Measurements from ENCODE around the gene PSMD2. TPM values are rescaled to one million over a fixed set of nuclear protein-coding genes. Genes with fewer than 3 reads are reported as not detected.

Gene PSMD2
- total and polyA plus RNA-seq, 2 of the 8 experiments (the other 6 are each of a cell fraction or from before 2014, with no cell fraction given) = 350 to 363 TPM

DNA sequence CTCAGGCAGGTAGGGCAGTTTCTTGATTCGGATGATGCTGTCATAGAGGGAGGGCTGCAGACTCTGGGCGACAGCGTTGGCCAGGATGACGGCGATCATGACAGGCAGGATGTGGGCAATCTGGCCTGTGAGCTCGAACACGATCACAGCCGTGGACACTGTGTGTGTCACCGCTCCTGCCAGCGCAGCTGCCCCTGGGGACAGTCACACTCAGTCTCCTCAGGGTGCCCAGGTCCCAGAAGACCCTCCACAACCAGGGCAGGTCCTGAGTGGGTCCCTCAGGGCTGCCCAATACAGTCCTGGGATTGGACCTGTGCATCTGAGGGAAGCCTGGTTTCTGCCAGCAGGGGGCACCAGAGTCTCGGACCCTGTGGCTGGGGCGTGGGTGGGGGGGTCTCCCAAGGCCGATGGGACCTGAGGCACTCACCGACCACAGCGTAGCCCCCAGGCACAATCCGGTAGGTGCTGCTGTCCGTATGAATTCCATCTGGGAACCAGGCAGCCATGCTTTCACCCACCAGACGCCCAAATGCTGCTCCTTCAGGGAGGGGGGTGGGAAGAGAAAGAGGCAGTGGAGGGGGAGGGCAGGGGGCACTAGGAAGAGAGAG is 55.2 kb downstream of the PSMD2 start:
- H3K23ac ChIP-seq (ENCODE audit: insufficient read length) = no peak overlapping the region
- peaks cover 7 to 42% (median 26%) of the 10 kb centered on the region in 4 experiments; a peak in 7 of 8 replicates for H3K36me3 ChIP-seq (ENCODE audit: control insufficient read depth in 2 of 4, insufficient read depth in 4 of 4, low read length in 3 of 4)
- no peak overlapping the region for H2BK120ac ChIP-seq (replicated peaks; ENCODE audit: low read depth, low read length)
- no peak overlapping the region for H2BK15ac ChIP-seq (ENCODE audit: low read length)
- peaks cover 4 to 11% of the 10 kb centered on the region in 2 experiments for H4K20me1 ChIP-seq (replicated peaks in 1 of 2; ENCODE audit: control insufficient read depth in 1 of 2, insufficient read depth in 2 of 2, low read length in 2 of 2)
- no peaks in the 10 kb centered on the region for H3K23me2 ChIP-seq (ENCODE audit: low read depth, low read length)
- no peak overlapping the region for H2AK5ac ChIP-seq (ENCODE audit: low read depth, low read length)
- no peak overlapping the region for H3K18ac ChIP-seq (ENCODE audit: extremely low read depth, low read length)
- H3K9me3 ChIP-seq (ENCODE audit: insufficient read depth in 2 of 2, low read depth in 1 of 2, low read length in 1 of 2) = no peaks in the 10 kb centered on the region
- no peak overlapping the region; the same call in 1 of the 2 replicates for H2BK5ac ChIP-seq (ENCODE audit: low read depth, low read length)
- no peak overlapping the region for H3K56ac ChIP-seq (replicated peaks; ENCODE audit: insufficient read length, low read depth, low read length)
- H3K27ac ChIP-seq (ENCODE audit: low read depth, low read length) = no peak overlapping the region
- H3K4me1 ChIP-seq (replicated peaks in 1 of 4; ENCODE audit: control insufficient read depth in 3 of 4, insufficient read depth in 4 of 4, low read length in 3 of 4) = peaks cover 0 to 7% (median 3%) of the 10 kb centered on the region in 4 experiments; a peak in 2 of 7 replicates
- H3K14ac ChIP-seq (ENCODE audit: insufficient read length) = no peak overlapping the region
- no peaks in the 10 kb centered on the region for H3K27me3 ChIP-seq (replicated peaks in 1 of 4; ENCODE audit: control insufficient read depth in 3 of 4, extremely low read depth in 1 of 4, insufficient read depth in 3 of 4, low read length in 3 of 4)
- no peak overlapping the region for H4K91ac ChIP-seq (replicated peaks; ENCODE audit: insufficient read length, low read length)
- TF ChIP-seq CTCF (IDR thresholded peaks at IDR 0.05; ENCODE audit: control extremely low read depth in 1 of 3, insufficient read depth in 1 of 3, low read depth in 1 of 3, low read length in 3 of 3) = peak in 2 of 3 experiments; percentile 60 to 74; a peak in 3 of 4 replicates
- no peak for TF ChIP-seq EP300 (IDR thresholded peaks at IDR 0.05; ENCODE audit: borderline replicate concordance in 1 of 2, low read depth in 2 of 2, low read length in 2 of 2)
- TF ChIP-seq CREB1 (IDR thresholded peaks at IDR 0.05) = 0 out of 2 replicates have a peak, but pooled peaks have one; percentile 17
- TF ChIP-seq RAD21 (IDR thresholded peaks at IDR 0.05 in 1 of 2, conservative IDR thresholded peaks at IDR 0.05 in 1 of 2; ENCODE audit: low read depth in 2 of 2, low read length in 2 of 2) = peak; percentile 37 to 58; a peak in 3 of 4 replicates
- no peak overlapping the region for H3K4me2 ChIP-seq (ENCODE audit: insufficient read depth in 1 of 2, low read depth in 2 of 2, low read length in 2 of 2)
- ChIA-PET CTCF (ENCODE audit: partially characterized antibody) (interaction anchor here (0.7 to 6.8 kb wide), 26 partner anchors 8 to 424 kb away, joined by 3 to 49 read pairs (median 4); partner anchors contain the start of genes CLCN2, FAM131A and POLR2H), POLR2A (ENCODE audit: partially characterized antibody) (interaction anchor here (1.0 to 3.6 kb wide), 9 partner anchors 8 to 38 kb away, joined by 3 to 23 read pairs (median 6); partner anchors contain the start of genes CLCN2, FAM131A and POLR2H)
- H3K4ac ChIP-seq (replicated peaks; ENCODE audit: insufficient read length, low read depth, low read length) = no peak overlapping the region
- H4K8ac ChIP-seq (ENCODE audit: extremely low read depth, insufficient read depth, low read length) = no peak overlapping the region
- H4K5ac ChIP-seq (ENCODE audit: insufficient read length, low read depth, low read length) = no peak overlapping the region
- no peaks in the 10 kb centered on the region for H3K79me1 ChIP-seq (ENCODE audit: low read depth, low read length)
- no peaks in the 10 kb centered on the region for H3K79me2 ChIP-seq (ENCODE audit: control insufficient read depth in 1 of 2, insufficient read depth in 2 of 2, low read length in 2 of 2)
- no peak overlapping the region for H2AFZ ChIP-seq (ENCODE audit: low read length)
- H3K9ac ChIP-seq (replicated peaks in 1 of 4; ENCODE audit: extremely low read depth in 1 of 4, low read depth in 3 of 4, low read length in 3 of 4) = no peak overlapping the region
- no peak overlapping the region for H3K4me3 ChIP-seq (ENCODE audit: extremely low read depth in 1 of 4, insufficient read depth in 2 of 4, low read depth in 3 of 4, low read length in 4 of 4)
- H2BK12ac ChIP-seq (ENCODE audit: low read depth, low read length) = 0 out of 2 replicates have a peak overlapping the region, but pooled peaks have one; percentile 27
- peak in 1 of 2 experiments; percentile 85 for DNase-seq (ENCODE audit: low read depth in 1 of 2, low spot score in 2 of 2)
- 73% methylated on average over 15 of the region's 18 CpGs; no CpG with 5 or more reads in 1 of the 2 experiments for WGBS, 2 experiments (ENCODE audit: extremely low coverage in 1 of 2, insufficient coverage in 1 of 2, insufficient read length in 1 of 2, insufficient replicate concordance in 2 of 2, low coverage in 1 of 2, low lambda C conversion rate in 2 of 2, missing lambda C conversion rate in 1 of 2)
- H2BK20ac ChIP-seq (ENCODE audit: low read length) = no peak overlapping the region
- no peak for FAIRE-seq

Data from H1 (cell line).